Right lobe of liver (tissue), 4 donors: ENCODE results near the gene POTEH.
"Not testable (repeated sequence)": the region's sequence is repeated elsewhere in the genome, so short reads cannot be mapped to it uniquely, and the experiment has no call there.

Experiments used
- POLR2A ChIP-seq: fragments of 450-650 bp; IDR thresholded peaks from one replicate; pipeline ENCODE4 v1.6.1; 2017; ENCODE audit warnings: antibody characterized with exemption, mild to moderate bottlenecking
- TF ChIP-seq, protein P1 (sequence below), 4 donors: fragments of 200-600 bp in 3 of 4; fragments of 450-650 bp in 1 of 4; IDR thresholded peaks; one replicate each; pipeline versions ENCODE4 v1.5.1 to v1.8.0; 2016 to 2022; ENCODE audit warnings: antibody characterized with exemption in 4 of 4, mild to moderate bottlenecking in 2 of 4
- donor health status: DM: no; HTN: no; CAD: no.
- donor health status: DM: no; HTN: no; CAD: no.
- donor health status: DM: no; HTN: yes; CAD: no.

- TF ChIP-seq, protein P1, sequence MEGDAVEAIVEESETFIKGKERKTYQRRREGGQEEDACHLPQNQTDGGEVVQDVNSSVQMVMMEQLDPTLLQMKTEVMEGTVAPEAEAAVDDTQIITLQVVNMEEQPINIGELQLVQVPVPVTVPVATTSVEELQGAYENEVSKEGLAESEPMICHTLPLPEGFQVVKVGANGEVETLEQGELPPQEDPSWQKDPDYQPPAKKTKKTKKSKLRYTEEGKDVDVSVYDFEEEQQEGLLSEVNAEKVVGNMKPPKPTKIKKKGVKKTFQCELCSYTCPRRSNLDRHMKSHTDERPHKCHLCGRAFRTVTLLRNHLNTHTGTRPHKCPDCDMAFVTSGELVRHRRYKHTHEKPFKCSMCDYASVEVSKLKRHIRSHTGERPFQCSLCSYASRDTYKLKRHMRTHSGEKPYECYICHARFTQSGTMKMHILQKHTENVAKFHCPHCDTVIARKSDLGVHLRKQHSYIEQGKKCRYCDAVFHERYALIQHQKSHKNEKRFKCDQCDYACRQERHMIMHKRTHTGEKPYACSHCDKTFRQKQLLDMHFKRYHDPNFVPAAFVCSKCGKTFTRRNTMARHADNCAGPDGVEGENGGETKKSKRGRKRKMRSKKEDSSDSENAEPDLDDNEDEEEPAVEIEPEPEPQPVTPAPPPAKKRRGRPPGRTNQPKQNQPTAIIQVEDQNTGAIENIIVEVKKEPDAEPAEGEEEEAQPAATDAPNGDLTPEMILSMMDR (IDR thresholded peaks at IDR 0.05), result not testable (repeated sequence)
- TF ChIP-seq POLR2A, result not testable (repeated sequence)
Observed at GRCh38 chr22:15749181-15749970, 59.5 kb downstream of the POTEH start.
